GM10266 (cell line): ENCODE data around the gene HOXB5.
A peak's percentile ranks its signal among the peaks of the same experiment; 100 is the strongest.

Source experiments
- DNase-seq: peaks from one replicate; pipeline ENCODE4 v3.0.0; 2012; ENCODE audit errors: extremely low spot score
- TF ChIP-seq, protein P1 (sequence below): IDR thresholded peaks from 2 replicates; pipeline ENCODE4 v1.5.1; 2012; ENCODE audit warnings: mild to moderate bottlenecking, low read depth; ENCODE audit not compliant: control insufficient read depth, insufficient read depth; ENCODE audit errors: missing control alignments

HOXB5 gene

DNA sequence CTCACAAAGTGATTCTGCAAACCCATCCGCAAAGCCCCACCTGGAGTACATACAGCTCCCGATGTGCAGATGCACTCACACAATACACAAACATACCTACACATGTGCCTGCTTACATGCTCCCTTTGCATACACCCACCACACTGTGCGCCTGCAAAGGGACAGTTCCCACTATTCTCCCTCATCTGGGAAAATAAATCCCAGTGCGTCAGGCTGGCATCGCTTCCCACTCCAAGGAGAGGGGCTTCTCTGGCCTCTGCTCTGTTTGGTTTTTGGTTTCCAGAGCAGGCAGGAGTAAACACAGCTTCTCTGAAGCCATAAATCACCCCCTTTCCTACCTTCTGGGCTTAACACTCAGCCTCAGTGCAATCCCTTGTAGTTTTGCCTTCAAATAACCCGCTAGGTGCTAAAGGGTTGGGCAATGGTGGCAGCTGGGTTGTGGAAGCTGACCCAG, 30.2 kb downstream of the HOXB5 start:
- TF ChIP-seq, protein P1, sequence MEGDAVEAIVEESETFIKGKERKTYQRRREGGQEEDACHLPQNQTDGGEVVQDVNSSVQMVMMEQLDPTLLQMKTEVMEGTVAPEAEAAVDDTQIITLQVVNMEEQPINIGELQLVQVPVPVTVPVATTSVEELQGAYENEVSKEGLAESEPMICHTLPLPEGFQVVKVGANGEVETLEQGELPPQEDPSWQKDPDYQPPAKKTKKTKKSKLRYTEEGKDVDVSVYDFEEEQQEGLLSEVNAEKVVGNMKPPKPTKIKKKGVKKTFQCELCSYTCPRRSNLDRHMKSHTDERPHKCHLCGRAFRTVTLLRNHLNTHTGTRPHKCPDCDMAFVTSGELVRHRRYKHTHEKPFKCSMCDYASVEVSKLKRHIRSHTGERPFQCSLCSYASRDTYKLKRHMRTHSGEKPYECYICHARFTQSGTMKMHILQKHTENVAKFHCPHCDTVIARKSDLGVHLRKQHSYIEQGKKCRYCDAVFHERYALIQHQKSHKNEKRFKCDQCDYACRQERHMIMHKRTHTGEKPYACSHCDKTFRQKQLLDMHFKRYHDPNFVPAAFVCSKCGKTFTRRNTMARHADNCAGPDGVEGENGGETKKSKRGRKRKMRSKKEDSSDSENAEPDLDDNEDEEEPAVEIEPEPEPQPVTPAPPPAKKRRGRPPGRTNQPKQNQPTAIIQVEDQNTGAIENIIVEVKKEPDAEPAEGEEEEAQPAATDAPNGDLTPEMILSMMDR, result no peak
- DNase-seq, result no peak

GRCh38 chr17:48562934-48563333, 30.6 kb downstream of the HOXB5 start:
- TF ChIP-seq, protein P1, result no peak
- no peak for DNase-seq

DNA sequence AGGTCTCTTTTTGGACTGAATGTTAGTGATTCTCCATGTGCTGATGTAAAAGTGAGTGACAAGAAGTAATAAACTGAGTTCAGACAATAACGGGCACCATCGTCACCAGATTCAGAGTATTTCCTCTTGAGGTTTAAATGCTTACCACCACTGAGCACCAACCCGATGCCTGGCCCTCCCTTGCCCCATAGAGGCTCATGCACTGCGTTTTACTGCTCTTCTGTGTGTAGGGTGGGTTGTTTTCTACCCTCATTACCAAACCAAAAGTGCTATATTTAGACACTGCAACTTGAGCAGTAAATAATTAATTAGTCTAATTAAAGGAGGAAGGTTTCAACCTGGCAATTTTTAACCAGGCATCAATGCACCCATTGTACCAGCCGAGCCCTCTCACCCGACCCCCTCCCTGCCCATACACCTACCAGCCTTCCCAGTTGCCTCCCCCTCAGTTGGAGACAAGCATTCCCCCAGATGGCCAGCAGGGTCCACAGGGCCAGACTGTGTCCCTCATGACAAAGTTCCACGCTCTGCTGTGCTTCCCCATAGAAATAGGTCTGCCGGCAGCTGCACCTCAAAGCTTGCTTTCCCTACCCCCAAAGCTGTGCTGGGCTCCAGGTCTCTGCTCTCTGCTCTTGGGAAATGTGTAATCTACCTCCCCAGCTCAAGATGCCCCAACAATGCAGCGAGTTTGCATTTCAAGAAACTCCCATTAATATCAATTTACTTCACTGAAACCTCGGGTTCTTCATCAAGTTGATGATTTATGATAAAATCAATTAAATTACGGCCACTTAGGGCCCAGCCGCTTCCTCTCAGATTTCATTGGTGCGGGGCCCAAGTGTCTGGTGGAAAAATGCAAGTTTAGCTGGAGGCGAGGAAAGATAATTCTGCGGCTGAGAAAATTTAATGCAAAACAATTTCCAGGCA, 31.4 kb downstream of the HOXB5 start:
- TF ChIP-seq, protein P1, result peak; percentile 4
- DNase-seq, result no peak

- no peak for DNase-seq
- TF ChIP-seq, protein P1, result no peak
Measured at GRCh38 chr17:48559840-48560817, 33.5 kb downstream of the HOXB5 start.

- no peak for DNase-seq
- TF ChIP-seq, protein P1, result no peak
Measured at GRCh38 chr17:48559122-48559839, 34.3 kb downstream of the HOXB5 start.

DNA sequence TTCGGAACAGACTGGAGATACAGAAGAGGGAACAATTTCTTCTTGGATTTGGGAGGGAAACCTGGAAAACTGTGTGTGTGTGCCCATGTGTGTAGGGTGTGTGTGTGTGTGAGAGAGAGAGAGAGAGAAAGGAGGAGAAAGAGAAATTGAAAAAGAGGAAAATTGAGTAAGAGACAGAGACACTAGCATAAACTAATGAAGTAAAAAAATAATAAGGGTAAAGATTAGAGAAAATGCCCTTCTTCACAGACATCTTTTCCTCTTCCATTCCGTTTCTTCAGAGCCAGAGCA, 34.8 kb downstream of the HOXB5 start:
- DNase-seq, result no peak
- TF ChIP-seq, protein P1, result no peak
